Adrenal gland (tissue), 12 donors: ENCODE data around the gene KIF21B. TPM values are rescaled to one million over a fixed set of nuclear protein-coding genes. Genes with fewer than 3 reads are reported as not detected.

Source experiments
- DNase-seq, 7 donors: peaks; one replicate each; pipeline ENCODE4 v3.0.0-alpha.2; 2019 to 2020
- H3K27ac ChIP-seq, 5 donors: fragments of 200-600 bp; sonication (generic) in 4 of 5; 1 replicate in 3 of 5; 2 replicates in 2 of 5; pipeline versions ENCODE4 v1.5.1 to v1.8.0; 2016 to 2020; ENCODE audit warnings: mild to moderate bottlenecking in 1 of 5
- H3K27me3 ChIP-seq: fragments of 200-600 bp; 2 replicates; pipeline ENCODE4 v1.8.0; 2021
- H3K36me3 ChIP-seq, 2 donors: fragments of 200-600 bp; replicated peaks in 1 of 2; 1 replicate in 1 of 2; 2 replicates in 1 of 2; pipeline versions ENCODE4 v1.5.1 to v1.8.0; 2018 to 2022
- H3K4me1 ChIP-seq, 2 donors: fragments of 200-600 bp; replicated peaks in 1 of 2; 1 replicate in 1 of 2; 2 replicates in 1 of 2; pipeline versions ENCODE4 v1.5.1 to v1.8.0; 2018 to 2021
- H3K4me3 ChIP-seq, 4 donors: fragments of 200-600 bp; sonication (generic) in 3 of 4; one replicate each; pipeline ENCODE4 v1.5.1; 2016 to 2018
- H3K9me3 ChIP-seq, 3 donors: fragments of 200-600 bp; sonication (generic) in 1 of 3; replicated peaks in 1 of 3; 1 replicate in 2 of 3; 2 replicates in 1 of 3; pipeline versions ENCODE4 v1.5.1 to v1.8.0; 2016 to 2021
- CTCF ChIP-seq, 6 experiments: fragments of 450-650 bp in 4 of 6; fragments of 200-600 bp in 2 of 6; sonication (generic) in 1 of 6; IDR thresholded peaks; 1 replicate in 5 of 6; 2 replicates in 1 of 6; pipeline versions ENCODE4 v1.5.1 to v1.8.0; 2016 to 2021; ENCODE audit warnings: antibody characterized with exemption in 6 of 6, mild to moderate bottlenecking in 2 of 6, moderate library complexity in 1 of 6
- POLR2A ChIP-seq, 2 donors: fragments of 450-650 bp; IDR thresholded peaks; one replicate each; pipeline ENCODE4 v1.6.1; 2017; ENCODE audit warnings: antibody characterized with exemption in 2 of 2, mild to moderate bottlenecking in 2 of 2, moderate library complexity in 1 of 2
- WGBS, 4 donors: extraction: QIAGEN DNeasy Blood & Tissue Kit in 2 of 4; methylation state at CpG; one replicate each; pipeline versions ENCODE4 v1.1.5 to v1.1.7; 2013 to 2017; 5-methylcytosine and 5-hydroxymethylcytosine counted together
- intact Hi-C, 2 donors: fragments of 100-400 bp; cut with DNase I; formaldehyde crosslinking; loops; one replicate each; pipeline versions ENCODE4 v1.14.1 to v1.15.0; 2022 to 2023
- polyA plus RNA-seq, 3 donors: library from polyadenylated mRNA; stranded (reverse); fragments of 200-250 nt in 2 of 3; fragments of 350-450 nt in 1 of 3; fragmentation: Illumina TruSeq in 1 of 3; extraction: RNeasy Lipid Tissue Mini Kit (QIAGEN cat#74804) in 1 of 3; gene quantifications; one replicate each; pipeline ENCODE4 v1.2.3, GENCODE V29; 2013 to 2014
- total RNA-seq, 9 donors: library from RNA; depleted of rRNA in 4 of 9; stranded (reverse); fragments of >200 nt in 4 of 9; fragments of 120-200 nt in 1 of 9; fragmentation: NEBNext Ultra II Directional in 1 of 9; extraction: Animal tissue kit (Norgen Biotek cat#: 25700) in 1 of 9; gene quantifications; one replicate each; pipeline versions ENCODE4 v1.1.0 to v1.2.4, GENCODE V29; 2013 to 2023
- donor health status: healthy with polysubstance abuse.
- donor health status: Bipolar disorder and iron deficiency.
- donor health status: DM: yes; HTN: yes; CAD: no.
- donor health status: DM: no; HTN: no; CAD: no.
- donor health status: DM: no; HTN: no; CAD: no.
- donor health status: DM: yes; HTN: yes; CAD: no.

KIF21B gene
- total and polyA plus RNA-seq, 12 donors = 0.28 to 2.8 (median 1.3) TPM

- Histone ChIP-seq H3K36me3 (no peaks in the 10 kb centered on the region), H3K27me3 (no peaks in the 10 kb centered on the region), H3K4me1 (no peaks in the 10 kb centered on the region), H3K9me3 (no peaks in the 10 kb centered on the region), H3K4me3 (no peak overlapping the region), H3K27ac (no peak overlapping the region)
- WGBS, 4 donors = 82 to 89% (median 86%) methylated on average over 4 of the region's 4 CpGs
- no peak for DNase-seq
- TF ChIP-seq CTCF (IDR thresholded peaks at IDR 0.05) = no peak
- TF ChIP-seq POLR2A (IDR thresholded peaks at IDR 0.05) = no peak
- intact Hi-C loops = no loop called here
Measured at GRCh38 chr1:200960948-200961340, 62.6 kb downstream of the KIF21B start.

GRCh38 chr1:200960236-200960947, 63.1 kb downstream of the KIF21B start:
- H3K9me3 ChIP-seq = no peaks in the 10 kb centered on the region
- DNase-seq = no peak
- no peak for TF ChIP-seq POLR2A (IDR thresholded peaks at IDR 0.05)
- TF ChIP-seq CTCF (IDR thresholded peaks at IDR 0.05) = no peak
- H3K4me3 ChIP-seq = no peak overlapping the region
- 70 to 84% (median 73%) methylated on average over 9 of the region's 9 CpGs for WGBS, 4 donors
- no peaks in the 10 kb centered on the region for H3K36me3 ChIP-seq
- H3K27ac ChIP-seq = no peak overlapping the region
- H3K4me1 ChIP-seq = no peaks in the 10 kb centered on the region
- intact Hi-C loops = no loop called here
- no peaks in the 10 kb centered on the region for H3K27me3 ChIP-seq

DNA sequence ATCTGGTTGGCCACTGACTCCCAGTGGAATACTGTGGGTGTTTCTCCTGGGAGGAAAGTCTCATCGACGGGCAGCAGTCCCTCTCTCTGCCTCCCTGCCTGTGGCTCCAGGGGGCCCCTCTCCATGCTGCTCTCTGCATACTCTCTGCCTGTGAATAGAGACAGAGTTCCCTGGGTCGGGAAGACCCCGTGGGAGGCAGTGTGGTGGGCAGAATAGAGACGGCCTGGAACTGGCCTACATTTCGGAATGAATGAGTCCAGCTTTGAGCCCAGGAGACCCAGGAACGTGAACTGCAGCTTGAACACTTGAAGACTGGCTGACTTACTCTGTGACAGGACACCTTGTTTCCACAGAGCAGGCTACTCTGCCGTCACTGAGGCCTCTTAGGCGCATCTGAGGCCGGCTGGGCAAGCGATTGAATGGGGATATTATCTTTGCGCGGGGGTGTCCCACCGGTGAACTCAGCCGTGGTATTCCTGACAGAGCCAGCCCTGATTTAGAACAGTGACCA, 64.0 kb downstream of the KIF21B start:
- no peak overlapping the region for H3K4me3 ChIP-seq
- 66 to 90% (median 76%) methylated on average over 10 to 15 of the region's 15 CpGs for WGBS, 4 donors
- H3K36me3 ChIP-seq = no peaks in the 10 kb centered on the region
- TF ChIP-seq CTCF (IDR thresholded peaks at IDR 0.05) (no peak), POLR2A (IDR thresholded peaks at IDR 0.05) (no peak)
- H3K27ac ChIP-seq = no peak overlapping the region
- no peaks in the 10 kb centered on the region for H3K9me3 ChIP-seq
- H3K4me1 ChIP-seq = no peaks in the 10 kb centered on the region
- H3K27me3 ChIP-seq = no peaks in the 10 kb centered on the region
- no peak for DNase-seq
- intact Hi-C loops = no loop called here

- Histone ChIP-seq H3K9me3 (no peaks in the 10 kb centered on the region), H3K4me1 (no peaks in the 10 kb centered on the region), H3K27ac (no peak overlapping the region), H3K27me3 (no peaks in the 10 kb centered on the region), H3K36me3 (no peaks in the 10 kb centered on the region), H3K4me3 (no peak overlapping the region)
- WGBS, 4 donors = 85 to 88% (median 87%) methylated on average over 11 of the region's 11 CpGs
- DNase-seq = no peak
- no peak for TF ChIP-seq CTCF (IDR thresholded peaks at IDR 0.05)
- no peak for TF ChIP-seq POLR2A (IDR thresholded peaks at IDR 0.05)
- intact Hi-C loops = no loop called here
Measured at GRCh38 chr1:200958597-200958996, 64.9 kb downstream of the KIF21B start.
